GM18951 (cell line): ENCODE data around the gene MYBPC2.

Experiments
- POLR2A ChIP-seq: IDR thresholded peaks from 4 replicates; pipeline ENCODE4 v1.6.1; 2011; ENCODE audit warnings: mild to moderate bottlenecking; ENCODE audit not compliant: insufficient read length, insufficient read depth; ENCODE audit errors: extremely low read depth
- in situ Hi-C: fragments of 300-500 bp; cut with MboI; formaldehyde crosslinking; loops from one replicate; pipeline ENCODE4 v1.12.0; 2022; ENCODE audit warnings: low sequenced_read_pairs, mixed read lengths, inconsistent platforms; ENCODE audit not compliant: unreplicated experiment

The MYBPC2 gene

DNA sequence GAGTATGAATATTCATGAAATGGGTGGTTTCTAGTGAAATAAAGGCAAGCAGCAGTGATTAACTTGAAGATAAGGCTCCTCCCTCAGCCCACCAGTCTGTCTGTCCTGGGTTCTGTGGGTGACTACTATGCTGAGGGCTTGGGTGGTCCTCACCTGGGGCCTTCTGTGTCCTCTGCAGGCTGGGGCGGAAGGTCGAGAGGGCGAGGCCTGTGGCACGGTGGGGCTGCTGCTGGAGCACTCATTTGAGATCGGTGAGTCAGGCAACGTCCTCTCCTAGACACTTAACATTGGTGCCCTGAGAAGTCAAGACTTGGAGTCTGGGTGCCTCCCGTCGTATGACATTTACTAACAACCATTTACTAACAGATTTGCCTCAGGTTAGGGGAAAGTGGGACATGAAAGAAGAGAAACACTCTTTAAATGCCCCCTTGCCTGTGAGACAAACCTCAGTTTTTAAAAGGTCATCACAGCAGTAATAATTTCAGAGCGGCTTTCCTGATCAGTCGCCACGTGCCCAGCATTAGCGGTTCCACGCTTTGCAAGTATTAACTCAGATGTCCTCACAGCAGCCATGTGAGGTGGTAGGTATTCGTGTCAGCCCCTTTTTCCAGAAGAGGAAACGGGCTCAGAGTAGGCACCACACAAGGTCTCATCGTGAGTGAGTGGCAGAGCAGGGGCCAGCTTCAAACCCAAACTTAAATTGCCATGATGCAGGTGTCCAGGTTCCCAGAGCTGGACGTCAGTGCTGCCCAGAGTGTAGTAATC lies 45.2 kb downstream of the MYBPC2 start:
- no peak for TF ChIP-seq POLR2A
- in situ Hi-C loops: no loop called here

DNA sequence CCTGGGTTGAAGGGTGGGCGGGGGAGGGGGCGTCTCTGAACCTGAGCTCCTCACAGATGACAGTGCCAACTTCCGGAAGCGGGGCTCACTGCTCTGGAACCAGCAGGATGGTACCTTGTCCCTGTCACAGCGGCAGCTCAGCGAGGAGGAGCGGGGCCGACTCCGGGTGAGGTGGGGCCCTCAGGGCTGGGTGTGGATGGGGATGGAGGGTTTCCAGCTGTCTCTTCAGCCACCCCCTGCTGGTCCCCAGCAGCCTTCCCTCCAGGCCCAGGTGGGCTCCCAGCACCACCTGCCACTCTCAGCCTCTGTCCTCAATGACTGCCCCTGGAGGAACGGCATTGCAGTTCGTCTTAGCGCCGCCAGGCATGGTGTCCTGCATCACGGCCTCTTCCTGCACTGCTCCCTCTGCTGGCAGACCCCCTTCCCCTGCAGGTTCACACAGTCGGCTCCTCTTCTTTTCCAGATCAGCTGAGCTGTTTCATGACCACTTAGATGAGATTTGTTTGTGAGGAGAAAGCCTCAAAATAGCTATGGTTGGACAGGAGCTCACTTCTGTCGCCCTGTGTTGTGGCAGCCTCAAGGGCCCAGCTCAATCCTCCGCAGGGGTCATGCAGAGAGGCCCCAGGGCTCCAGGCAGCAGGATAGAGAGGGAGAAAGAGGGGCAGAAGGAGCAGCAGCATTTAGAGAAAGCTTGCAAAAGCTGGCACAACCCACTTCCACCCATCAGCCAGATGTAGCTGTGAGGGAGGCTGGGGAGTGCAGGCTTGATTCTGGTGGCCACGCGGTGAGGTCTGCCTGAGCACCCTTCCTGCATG lies 46.4 kb downstream of the MYBPC2 start:
- in situ Hi-C loops: no loop called here

DNA sequence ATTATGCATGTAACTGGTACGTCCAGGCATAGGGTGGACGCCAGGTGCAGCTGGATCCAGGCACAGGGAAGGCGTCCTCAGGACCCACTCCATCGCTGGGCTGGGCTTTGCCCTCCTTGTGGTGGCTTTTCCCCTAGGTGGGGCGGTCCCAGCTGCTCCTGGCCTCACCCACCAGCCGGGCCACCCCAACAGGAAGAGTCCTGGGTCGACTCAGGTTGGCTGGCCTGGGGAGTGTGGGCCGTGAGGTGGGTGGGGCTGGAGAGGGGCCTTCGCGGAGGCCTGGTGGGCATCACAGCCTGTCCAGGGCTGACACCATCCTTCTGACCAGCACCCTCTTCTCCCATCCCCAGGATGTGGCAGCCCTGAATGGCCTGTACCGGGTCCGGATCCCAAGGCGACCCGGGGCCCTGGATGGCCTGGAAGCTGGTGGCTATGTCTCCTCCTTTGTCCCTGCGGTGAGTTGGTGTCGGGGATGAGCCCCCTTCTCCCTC lies 47.1 kb downstream of the MYBPC2 start:
- in situ Hi-C loops: no loop called here
- TF ChIP-seq POLR2A: no peak

More for the DNA sequence above, 46.4 kb downstream of the MYBPC2 start:
- TF ChIP-seq POLR2A: no peak

DNA sequence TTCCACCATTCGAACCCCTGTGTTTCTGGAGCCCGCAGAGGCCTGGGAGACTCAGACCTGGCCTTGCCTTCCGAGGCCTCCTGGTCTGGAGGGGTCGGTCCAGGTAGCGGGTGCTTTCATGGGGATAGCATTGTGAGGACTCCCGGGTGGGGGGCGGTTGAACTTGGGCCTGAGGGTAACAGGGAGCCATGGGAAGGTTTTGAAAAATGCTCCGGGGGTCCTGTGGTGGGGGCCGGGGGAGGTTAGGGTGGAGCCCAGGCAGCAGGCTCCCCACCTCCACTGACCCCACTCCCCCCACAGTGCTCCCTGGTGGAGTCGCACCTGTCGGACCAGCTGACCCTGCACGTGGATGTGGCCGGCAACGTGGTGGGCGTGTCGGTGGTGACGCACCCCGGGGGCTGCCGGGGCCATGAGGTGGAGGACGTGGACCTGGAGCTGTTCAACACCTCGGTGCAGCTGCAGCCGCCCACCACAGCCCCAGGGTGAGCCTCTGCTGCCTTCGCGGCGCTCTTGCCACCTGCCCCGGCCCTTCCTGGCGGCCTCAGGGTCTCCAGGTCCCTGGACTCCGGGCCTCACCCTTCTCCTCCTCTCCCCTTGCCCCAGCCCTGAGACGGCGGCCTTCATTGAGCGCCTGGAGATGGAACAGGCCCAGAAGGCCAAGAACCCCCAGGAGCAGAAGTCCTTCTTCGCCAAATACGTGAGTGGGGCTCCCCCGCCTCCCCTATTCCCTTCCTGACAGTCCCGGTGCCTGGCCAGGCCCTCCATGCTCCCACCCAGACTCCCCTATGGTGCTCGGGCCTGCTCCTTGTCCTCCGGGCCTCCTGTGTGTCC lies 47.8 kb downstream of the MYBPC2 start:
- in situ Hi-C loops: no loop called here
- TF ChIP-seq POLR2A: peak; percentile 6

DNA sequence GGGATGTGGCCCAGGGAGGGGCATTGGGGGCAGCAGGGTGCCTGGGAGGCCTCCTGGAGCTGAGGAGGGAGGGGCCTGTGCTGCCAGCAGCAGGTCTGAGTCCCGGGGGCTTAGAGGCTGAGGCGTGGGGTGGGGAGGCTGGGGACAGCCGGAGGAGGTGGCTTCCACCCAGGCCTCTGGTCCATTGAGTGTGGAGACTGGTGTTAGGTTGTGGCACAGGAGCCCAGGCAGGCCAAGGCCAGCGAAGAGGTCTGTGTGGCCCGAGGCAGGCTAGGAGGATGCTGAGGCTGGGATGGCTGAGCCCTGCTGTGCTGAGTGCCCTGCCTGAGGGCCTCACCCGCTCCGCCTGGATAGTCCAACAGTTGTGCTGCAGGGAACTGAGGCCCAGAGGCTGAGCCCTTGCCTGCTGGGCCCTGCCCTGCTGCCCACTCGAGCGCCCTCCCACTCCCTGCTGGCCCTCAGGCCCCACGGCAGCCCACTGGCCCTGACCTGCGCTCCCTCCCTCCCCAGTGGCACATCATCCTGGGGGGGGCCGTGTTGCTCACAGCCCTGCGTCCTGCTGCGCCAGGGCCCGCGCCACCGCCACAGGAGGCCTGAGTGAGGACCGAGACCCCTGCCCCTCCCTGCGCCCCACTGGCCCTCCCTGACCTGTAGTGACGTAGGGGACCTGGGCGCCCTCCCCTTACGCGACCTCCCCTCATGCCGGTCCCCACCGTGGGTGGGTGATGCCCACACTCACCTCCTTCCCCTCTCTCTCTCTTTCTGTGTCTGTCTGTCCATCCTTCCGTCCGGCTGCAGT lies 48.9 kb downstream of the MYBPC2 start:
- in situ Hi-C loops: no loop called here
- TF ChIP-seq POLR2A: no peak

- no peak for TF ChIP-seq POLR2A
- in situ Hi-C loops: no loop called here
Observed at GRCh38 chr19:50482271-50482855, 49.7 kb downstream of the MYBPC2 start.

DNA sequence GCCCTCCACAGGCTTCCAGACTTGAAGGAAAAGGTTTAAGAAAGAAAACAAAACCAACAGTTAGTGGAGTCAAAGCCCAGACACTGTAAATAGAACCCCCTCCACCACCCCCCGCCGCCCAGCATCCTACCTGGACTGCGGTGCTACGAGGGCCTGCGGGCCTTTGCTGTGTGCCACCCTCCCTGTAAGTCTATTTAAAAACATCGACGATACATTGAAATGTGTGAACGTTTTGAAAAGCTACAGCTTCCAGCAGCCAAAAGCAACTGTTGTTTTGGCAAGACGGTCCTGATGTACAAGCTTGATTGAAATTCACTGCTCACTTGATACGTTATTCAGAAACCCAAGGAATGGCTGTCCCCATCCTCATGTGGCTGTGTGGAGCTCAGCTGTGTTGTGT lies 50.2 kb downstream of the MYBPC2 start:
- in situ Hi-C loops: no loop called here
- no peak for TF ChIP-seq POLR2A

- TF ChIP-seq POLR2A: no peak
- in situ Hi-C loops: no loop called here
Observed at GRCh38 chr19:50485284-50485955, 52.7 kb downstream of the MYBPC2 start.

DNA sequence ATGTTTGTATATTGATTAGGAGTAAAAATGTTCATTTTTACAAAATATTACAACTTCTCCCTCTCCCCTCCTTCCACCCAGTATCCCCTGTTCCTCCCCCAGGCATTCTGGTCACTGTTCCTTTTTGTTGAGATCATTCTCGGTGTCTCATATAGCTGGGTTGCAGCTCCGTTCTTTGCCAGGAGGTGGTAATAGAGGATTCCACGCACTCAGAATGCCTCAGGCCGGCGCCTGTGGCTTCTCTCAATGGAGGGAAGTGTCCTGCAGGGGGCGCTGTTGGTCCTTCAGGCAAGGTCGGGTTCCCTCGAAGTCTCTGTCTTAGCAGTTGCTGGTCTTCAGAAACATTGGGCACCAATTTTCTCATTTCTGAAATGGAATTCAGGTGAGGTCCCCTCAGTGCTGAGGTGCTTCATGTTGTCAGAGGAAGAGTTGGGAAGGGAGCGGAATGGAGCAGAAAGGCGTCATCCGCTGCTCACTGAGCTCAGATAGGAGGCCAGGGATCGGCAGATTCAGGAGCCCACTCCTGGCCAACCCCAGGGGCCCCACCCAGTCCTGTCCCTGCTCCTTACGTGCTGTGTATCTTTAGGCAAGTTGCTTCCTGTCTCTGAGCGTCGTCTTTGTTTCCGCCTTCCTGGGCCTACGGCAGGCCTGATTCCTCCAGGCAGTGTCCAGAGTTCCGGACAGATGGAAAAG lies 54.3 kb downstream of the MYBPC2 start:
- TF ChIP-seq POLR2A: no peak
- in situ Hi-C loops: no loop called here

DNA sequence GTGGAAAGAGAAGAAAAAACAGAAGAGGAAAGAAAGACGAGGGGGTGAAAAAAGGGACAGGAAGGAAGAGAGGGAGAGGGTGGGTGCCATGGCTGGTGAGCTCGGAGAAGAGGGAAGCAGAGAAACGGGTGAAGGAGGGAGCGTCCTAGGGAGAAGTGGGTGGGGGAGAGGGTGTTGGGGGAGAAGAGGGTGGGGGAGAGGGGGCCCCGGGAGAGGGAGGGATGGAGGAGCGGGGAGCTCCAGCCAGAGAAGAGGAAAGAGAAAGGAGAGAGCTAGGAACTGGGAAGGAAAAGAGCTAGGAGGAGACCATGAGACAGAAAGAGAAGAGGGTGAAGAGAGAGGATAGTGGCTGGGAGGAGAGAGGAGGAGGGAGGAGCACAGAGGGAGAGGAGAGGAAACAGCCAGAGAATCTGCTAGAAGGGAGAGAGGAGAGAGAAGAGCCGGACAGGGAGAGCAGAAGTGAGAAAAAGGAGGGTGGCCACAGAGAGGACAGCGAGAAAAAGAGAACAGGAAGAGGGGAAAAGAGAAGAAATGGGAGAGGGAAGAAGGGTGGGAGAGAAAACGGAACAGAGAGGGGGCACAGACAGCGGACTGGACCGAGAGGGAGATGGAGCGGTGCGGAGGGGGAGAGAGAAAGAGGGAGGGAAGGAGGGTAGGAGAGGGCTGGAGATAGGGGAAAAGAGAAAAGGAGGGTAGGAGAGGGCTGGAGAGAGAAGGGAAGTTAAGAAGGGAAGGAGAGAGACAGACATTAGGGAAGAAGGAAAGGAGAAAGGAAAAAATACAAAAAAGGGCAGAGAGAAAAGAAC lies 55.9 kb downstream of the MYBPC2 start:
- in situ Hi-C loops: no loop called here
- TF ChIP-seq POLR2A: no peak
